Hepatic stellate cell (primary cell): Measurements from ENCODE around the gene MMP2.
A peak's percentile ranks its signal among the peaks of the same experiment; 100 is the strongest.

Experiments used
- DNase-seq: peaks from one replicate; pipeline ENCODE4 v3.0.0; 2011; ENCODE audit warnings: low spot score

Gene MMP2

DNA sequence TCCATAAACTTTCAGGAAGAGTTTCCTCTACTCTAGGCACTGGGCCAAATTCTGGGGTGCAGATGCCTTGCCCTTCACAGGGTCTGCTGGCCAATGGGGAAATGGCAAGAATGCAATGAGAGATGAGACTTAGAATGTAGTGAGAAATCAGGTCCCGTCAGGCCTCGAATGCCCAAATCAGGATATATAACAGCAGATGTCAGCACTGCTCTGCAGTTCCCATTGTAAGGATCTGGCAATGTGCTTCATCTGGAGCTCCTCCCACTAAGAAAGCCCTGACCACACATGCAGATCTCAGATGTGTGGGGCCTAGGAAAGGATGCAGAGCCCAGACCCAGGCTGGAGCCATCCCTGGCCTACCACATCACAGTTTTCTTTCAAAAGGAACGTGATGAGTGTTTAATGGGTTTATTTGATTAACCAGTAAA lies 16.0 kb downstream of the MMP2 start:
- peak; percentile 91 for DNase-seq

DNA sequence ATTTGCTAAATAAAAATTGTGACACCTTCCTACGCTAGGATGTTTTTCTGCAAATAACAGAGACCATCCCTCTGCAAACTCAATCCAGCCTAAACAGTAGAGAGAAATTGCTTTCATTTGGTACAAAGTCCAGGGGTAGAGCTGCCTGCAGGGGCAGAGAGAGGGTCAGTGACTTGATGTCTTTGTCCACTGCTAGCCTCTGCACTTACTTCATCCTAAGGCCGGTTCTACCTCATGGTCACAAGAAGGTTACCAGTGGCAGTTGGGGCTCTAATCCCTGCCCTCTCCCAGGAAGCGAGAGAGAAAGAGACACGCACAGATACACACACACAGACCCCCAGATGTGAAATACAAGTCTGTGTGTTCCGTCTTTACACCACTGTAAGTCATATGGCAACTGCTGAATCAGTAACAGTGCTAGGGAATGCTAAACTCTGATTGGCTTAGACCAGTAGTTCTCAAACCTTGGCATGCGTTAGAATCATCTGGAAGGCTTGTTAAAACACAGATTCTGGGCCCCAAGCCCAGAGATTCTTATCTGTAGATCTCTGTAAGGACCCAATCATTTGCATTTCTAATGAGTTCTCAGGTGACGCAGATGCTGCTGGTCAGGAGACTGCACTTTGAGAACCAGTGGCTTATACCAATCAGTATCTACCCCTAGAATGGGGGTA lies 16.8 kb downstream of the MMP2 start:
- DNase-seq: no peak

DNA sequence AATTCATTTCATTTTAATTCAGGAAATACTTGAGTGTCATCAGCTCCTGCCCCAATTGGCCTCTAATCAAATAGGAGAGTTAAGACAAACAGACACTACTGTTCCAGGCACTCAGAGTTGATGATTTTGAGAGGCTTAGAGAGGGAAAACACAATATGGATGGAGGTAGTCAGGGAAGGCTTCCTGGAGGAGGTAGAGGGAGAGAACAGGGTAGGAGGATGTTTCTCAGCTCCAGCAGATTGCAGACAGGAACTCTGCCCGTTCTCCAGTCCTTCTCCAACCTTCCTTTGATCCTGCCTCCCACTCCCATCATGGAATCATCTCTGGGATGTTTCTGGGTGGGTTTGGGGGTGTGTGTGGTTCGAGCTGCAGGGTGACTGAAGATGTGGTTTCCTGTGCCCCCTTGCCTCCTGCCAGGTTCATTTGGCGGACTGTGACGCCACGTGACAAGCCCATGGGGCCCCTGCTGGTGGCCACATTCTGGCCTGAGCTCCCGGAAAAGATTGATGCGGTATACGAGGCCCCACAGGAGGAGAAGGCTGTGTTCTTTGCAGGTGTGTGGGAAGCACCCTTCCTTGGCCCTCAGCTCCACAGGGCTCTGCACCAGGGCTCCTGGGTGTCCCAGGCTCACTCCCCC lies 17.6 kb downstream of the MMP2 start:
- no peak for DNase-seq

DNA sequence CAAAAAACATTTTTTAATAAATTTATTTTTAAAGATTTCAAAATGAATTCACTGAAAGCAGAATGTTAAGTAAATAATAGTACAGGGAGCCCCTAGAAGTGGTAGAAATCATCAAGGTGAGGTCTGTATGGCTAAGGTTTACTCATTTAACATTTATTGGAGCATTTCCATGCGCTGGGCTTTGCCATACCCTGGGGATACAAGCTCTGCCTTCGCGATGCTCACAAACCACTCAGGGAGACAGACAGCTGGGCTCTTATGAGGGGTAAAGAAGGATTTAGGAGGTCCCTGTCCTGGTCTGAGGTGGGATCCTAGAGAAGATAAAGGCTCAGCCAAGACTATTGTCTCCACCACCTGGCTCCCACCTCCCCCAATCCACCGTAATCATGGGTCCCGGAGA lies 18.6 kb downstream of the MMP2 start:
- DNase-seq: no peak

DNA sequence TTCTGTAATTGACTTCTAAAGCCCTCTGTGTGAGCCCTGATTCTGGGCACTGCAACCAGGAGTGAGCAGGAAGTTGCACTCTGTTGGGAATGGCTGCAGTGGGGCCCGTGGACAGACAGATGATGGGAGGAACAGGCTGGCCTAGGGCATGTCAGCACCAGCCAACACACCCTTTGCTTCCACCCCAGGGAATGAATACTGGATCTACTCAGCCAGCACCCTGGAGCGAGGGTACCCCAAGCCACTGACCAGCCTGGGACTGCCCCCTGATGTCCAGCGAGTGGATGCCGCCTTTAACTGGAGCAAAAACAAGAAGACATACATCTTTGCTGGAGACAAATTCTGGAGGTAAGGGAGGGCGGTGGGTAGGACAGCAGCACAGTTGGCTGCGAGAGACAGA lies 19.1 kb downstream of the MMP2 start:
- no peak for DNase-seq

DNA sequence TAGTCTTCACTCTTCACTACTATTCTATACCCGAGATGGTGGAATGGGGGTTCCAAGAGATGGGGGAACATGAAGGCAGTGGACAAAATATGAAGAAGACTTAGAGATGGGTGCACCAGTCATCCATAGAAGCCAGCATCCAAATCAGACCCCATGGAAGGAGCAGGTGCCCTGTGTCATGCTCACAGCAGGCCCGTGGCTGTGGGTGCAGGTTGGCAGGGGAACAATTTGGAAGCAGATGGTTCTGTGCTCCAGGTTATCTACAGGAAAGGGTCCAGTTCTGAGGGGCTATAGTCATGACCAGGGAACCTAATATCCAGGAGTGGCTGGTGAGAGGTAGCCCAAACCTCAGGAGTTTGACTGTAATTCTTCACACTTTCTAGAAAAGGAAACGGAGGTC lies 20.3 kb downstream of the MMP2 start:
- no peak for DNase-seq

DNA sequence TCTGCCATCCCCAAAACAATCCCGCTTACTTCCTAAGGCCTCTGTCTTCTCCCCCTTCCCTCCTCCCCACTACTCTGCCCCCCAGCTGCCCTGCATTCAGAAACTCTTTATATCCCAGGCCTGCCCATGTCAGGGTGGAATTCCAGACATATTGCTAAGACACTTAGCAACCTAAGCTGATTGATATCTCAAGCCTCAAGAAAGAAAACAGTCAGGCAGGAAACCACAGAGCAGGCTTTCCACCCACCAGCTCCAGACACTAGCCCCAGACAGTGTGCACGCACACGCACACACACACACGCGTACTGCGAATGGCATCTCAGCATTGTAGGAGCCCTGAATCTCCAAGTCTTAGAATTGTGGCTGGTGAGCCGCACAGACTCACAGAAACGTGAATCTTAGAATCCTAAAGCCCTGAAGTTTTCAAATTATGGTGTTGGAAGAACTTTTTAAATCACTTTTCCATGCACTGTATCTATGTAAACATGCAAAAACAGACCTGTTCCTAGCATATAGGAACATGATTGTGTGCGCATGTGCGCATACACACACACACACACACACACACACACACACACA lies 21.0 kb downstream of the MMP2 start:
- DNase-seq: peak; percentile 94

DNA sequence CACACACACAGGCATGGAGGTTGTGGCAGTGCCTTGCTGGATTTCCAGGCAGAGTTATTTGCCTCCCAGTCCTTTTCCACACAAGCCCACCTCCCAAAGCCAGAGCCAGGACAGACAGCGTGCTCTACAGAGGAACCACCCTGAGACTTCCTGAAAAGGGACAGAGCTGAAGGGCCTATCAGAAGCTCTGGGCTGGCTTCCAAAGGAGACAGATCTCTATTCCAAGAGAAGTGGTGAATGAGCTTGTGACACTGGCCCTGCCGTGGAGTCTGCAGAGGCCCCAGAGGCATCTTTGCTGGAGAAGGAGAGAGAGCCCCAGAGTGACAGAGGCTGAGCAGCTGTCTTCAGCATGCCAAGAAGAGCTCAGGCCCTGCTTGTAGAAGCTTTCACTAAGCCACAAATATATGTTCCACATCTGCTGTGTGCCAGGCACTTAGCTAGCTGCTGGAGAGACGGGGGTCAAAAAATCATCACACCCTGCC lies 21.6 kb downstream of the MMP2 start:
- DNase-seq: peak; percentile 64

DNA sequence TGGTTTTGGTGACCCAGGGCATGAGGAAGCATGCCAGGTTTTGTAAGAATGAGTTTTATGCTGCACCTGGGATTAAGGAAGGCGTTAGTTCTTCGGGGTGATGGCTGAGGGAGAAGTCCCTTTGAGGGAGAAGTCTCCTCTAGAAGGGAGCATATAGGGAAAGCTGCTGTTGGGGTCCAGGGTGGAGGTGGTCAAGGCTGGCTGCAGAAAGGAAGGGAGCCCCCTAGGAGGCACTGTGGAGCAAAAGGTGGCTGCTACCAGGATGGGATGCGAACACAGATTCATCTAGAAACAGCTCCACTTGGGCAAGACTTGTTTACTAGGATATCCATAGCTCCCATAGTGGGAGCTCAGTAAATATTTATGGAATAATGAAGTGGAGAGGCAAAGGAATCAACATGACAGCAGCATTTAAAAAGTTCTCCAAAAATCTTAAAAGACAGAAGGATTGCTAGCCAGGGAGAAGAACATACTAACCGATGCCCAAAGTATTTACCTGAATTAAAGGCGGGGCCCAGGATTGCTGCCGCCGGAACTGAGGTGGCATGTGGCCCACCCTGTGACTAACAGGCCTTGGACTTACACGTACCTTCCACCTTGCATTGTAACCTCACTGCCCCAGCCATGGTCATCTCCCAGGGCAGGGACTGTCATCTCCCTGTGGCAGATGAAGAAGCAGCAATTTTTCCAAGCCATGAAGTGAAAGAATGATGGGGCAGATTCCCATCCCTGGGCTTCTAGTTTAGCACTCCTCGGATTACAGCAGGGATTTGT lies 22.7 kb downstream of the MMP2 start:
- DNase-seq: no peak

DNA sequence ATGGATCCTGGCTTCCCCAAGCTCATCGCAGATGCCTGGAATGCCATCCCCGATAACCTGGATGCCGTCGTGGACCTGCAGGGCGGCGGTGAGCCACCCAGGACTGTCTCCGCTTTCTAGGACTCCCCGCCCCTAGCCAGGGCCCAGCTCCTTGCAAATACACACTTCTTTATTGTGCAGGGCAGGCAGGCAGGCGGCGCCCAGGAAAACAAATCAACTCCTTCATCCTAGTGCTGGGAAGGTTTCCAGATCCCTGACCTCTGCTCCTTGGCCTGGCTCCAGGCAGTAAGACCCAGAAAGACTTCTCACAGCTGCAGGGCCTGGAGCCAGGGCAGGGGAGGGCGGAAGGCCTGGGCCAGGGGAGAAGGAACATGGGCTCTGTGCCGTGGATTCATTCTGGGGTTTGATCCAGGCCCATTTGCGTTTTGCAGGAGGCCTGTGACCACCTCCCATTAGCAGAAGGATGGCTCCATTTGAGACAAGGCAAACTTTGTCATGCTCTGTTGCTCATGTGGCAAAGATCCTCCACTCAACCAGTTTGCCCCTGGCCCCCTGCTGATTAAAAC lies 23.9 kb downstream of the MMP2 start:
- peak; percentile 68 for DNase-seq

DNA sequence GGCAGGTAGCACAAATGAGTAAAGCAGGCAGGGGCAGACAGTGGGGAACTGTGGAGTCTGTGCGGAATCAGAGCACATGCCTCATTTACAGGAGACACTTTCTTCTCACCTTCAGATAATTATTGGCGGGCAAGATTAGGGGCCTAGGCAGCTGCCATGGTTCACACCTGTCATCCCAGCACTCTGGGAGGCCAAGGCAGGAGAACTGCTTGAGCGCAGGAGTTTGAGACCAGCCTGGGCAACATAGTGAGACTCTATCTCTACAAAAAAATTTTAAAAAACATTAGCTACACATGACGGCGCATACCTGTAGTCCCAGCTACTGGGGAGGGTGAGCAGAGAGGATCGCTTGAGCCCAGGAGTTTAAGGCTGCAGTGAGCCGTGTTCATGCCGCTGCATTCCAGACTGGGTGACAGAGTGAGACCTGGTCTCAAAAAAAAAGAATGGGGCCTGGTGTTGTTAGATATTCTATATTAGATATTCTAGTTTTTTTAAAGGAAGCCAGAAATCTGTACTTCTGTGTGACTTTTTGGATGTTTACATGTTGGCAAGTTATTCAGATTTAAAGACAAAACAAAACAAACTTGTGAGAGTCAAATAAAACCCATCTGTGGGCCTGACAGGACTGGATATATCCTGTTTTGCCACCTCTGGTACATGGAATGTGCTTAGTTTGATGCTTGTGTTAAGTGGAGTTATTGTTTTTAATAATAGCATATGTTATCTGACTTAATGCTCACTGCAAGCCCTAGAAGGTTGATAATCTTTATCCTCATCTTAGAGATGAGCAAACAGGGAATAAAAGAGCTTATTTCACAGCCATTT lies 24.9 kb downstream of the MMP2 start:
- no peak for DNase-seq

DNA sequence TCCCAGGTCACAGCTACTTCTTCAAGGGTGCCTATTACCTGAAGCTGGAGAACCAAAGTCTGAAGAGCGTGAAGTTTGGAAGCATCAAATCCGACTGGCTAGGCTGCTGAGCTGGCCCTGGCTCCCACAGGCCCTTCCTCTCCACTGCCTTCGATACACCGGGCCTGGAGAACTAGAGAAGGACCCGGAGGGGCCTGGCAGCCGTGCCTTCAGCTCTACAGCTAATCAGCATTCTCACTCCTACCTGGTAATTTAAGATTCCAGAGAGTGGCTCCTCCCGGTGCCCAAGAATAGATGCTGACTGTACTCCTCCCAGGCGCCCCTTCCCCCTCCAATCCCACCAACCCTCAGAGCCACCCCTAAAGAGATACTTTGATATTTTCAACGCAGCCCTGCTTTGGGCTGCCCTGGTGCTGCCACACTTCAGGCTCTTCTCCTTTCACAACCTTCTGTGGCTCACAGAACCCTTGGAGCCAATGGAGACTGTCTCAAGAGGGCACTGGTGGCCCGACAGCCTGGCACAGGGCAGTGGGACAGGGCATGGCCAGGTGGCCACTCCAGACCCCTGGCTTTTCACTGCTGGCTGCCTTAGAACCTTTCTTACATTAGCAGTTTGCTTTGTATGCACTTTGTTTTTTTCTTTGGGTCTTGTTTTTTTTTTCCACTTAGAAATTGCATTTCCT lies 26.5 kb downstream of the MMP2 start:
- DNase-seq: no peak

DNA sequence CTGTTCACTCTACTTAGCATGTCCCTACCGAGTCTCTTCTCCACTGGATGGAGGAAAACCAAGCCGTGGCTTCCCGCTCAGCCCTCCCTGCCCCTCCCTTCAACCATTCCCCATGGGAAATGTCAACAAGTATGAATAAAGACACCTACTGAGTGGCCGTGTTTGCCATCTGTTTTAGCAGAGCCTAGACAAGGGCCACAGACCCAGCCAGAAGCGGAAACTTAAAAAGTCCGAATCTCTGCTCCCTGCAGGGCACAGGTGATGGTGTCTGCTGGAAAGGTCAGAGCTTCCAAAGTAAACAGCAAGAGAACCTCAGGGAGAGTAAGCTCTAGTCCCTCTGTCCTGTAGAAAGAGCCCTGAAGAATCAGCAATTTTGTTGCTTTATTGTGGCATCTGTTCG lies 27.1 kb downstream of the MMP2 start:
- DNase-seq: no peak

DNA sequence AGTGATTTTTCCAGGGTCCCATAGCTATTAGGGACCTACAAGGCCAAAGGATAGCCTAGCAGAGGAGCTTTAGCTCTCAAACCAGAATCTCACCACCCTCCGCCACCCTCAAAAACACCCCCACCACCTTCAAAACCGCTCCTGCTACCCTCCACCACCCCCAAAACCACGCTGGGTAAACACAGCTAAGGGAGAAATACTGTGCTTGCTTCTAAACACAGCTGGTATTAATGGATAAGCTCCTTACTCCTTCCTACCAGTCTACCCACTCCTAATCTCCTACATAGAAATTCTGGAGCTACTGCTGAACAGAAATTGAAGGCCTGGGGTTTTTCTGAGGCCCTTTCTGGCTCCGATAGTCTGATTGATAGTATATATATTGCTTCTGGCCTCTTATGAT lies 27.7 kb downstream of the MMP2 start:
- DNase-seq: no peak

DNA sequence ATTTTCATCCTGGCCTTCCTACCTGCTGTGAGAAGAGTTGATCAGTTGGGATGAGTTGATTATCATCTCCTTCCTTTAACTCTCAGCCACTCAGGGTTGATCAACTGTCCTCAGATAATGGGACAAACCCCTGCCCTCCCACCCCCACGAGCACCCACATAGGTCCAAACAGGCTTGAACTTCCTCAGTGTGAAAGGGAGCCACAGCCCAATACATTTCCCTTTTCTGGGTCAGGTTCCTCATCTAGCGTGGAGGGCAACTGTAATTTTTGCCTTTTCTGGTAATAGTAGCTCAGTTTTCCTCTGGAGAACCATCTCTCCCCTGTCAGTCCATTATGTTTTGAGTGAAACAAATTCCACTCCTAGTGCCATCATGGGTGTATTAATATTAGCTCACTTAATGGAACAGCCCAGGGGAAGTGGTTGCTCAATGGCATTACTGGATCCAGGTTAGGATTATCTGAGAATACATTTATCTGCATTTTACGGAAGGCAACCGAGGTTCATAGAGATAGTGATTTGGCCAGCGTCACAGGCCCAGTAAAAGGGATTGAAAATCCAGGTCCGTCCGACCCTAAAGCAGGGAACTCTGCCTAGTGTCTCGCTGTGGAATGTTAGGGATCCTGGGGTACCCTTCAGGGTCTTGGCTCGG lies 29.4 kb downstream of the MMP2 start:
- DNase-seq: no peak

DNA sequence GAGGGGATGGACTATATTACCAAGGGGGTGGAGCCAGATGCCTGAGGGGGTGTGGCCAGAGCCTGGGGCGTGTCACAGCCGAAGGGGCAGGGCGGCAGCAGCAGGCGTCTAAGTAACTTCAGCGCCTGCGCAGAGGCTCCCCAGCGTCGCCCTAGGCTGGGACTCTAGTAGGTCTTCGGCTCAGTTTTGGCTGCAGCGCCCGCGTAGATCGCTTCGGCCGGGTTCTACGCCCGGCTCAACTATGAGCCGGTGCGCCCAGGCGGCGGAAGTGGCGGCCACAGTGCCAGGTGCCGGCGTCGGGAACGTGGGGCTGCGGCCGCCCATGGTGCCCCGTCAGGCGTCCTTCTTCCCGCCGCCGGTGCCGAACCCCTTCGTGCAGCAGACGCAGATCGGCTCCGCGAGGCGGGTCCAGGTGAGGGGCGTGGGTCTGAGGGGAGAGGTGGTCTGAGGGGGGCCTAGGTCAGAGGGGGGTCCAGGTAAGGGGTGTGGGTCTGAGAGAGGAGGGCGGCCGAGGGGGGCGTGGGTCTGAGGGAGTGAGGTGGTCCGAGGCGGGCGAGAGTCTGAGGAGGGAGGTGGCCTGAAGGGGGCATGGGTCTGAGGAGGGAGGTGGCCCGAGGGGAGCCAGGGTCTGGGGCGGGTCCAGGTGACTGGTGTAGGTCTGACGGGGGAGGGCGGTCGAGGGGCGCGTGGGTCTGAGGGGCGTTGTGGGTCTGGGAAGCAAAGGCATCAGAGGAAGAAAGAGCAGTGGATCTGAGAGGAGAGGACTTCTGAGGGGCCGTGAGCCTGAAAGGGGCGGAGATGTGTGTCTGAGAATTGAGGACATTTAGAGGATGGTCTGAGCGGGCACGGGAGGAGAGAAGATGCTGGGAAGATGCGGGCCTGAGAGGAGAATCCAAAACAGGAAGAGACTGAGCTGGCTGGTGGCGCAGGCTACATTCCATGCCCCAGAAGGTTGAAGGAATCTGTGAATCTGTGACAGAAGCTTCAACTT lies 30.2 kb downstream of the MMP2 start, which contains the start of gene LPCAT2:
TSS of gene LPCAT2 (plus strand) at position 132 of the 991 bp plus-strand sequence. CDS start at position 242, 110 bp downstream.
- DNase-seq: peak; percentile 92

DNA sequence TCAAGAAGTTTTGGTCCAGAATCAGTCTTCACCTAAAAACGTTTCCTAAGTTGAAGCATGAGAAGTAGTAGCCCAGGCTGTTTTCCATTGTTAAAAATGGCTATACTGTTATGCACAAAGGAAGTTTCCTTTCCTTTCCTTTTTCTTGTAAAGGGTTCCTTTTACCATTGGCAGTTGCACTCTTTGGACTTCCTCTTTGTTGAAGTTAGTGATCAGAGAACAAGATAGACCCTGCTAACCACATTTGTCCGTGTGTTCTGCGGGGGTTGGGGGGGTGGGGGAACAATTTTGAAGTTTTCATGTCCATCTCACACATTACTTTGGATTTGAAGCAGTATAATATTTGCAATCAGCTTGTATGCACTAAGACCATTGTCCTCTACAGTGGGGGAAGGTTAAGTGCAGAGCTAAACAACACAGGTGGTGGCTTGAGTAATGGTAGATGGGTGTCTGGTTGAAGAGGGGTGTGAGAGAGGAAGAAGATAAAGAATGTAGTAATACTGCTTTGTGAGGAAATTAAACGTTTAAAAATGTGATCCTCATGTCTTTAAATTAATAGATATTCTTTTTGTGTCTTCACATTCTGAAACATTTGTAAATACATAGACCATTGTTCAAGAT lies 31.3 kb downstream of the MMP2 start:
- no peak for DNase-seq

DNA sequence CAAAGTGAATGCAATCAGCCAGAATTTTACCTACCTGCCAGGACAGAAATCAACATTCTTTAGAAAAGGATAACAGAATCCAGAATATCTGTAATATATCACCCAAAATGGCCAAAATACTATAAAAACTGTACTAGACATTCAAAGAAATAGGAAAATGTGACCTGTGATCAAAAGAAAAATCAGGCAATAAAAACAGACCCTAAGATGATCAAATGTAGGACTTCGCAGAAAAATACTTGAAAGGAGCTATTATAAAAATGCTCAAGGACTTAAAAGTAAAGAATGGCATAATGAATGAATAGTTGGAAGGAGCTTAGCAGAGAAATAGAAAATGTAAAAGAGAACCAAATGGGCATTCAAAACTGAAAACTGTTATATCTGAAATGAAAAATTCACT lies 33.9 kb downstream of the MMP2 start:
- no peak for DNase-seq

DNA sequence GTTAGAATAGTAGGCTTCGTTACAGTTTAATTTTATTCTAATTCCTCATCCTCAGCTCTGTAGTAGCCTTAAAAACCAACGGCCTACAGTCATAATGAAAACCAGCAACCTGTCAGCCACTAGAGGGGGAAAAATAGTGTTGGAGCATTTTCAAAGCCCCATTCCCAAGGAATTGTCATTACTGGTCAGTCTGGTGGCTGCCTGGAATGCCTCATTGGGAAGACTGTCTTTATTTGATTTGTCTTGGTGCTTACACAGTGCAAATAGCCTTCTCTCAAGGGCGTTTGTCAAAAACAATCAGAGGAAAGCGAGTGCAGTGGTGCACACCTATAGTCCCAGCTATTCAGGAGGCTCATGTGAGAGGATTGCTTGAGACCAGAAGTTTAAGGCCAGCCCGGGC lies 34.6 kb downstream of the MMP2 start:
- no peak for DNase-seq
